Measurements from ENCODE around the gene PCMT1. TPM values are rescaled to one million over a fixed set of nuclear protein-coding genes. Genes with fewer than 3 reads are reported as not detected.
"Not testable (repeated sequence)": the region's sequence is repeated elsewhere in the genome, so short reads cannot be mapped to it uniquely, and the experiment has no call there.

PCMT1 gene
- polyA plus RNA-seq, 10 donors, result 62.6 to 85.9 (median 73.1) TPM

GRCh38 chr6:149852180-149852579 is 102.6 kb downstream of the PCMT1 start:
- no peak for DNase-seq

GRCh38 chr6:149852881-149853280 is 103.3 kb downstream of the PCMT1 start:
- no peak for DNase-seq

GRCh38 chr6:149854017-149854416 is 104.5 kb downstream of the PCMT1 start:
- not testable (repeated sequence) for DNase-seq

- no peak for DNase-seq
Observed at GRCh38 chr6:149854532-149854931, 105.0 kb downstream of the PCMT1 start.

GRCh38 chr6:149855040-149855654 is 105.6 kb downstream of the PCMT1 start:
- peak in 1 of 3 donors; percentile 73 for DNase-seq

GRCh38 chr6:149855741-149856140 is 106.2 kb downstream of the PCMT1 start:
- no peak for DNase-seq

GRCh38 chr6:149856256-149856994 is 106.9 kb downstream of the PCMT1 start:
- no peak for DNase-seq

GRCh38 chr6:149857541-149857940 is 108.0 kb downstream of the PCMT1 start:
- DNase-seq, result no peak

- DNase-seq, result no peak
Observed at GRCh38 chr6:149859368-149859767, 109.8 kb downstream of the PCMT1 start.

GRCh38 chr6:149859938-149860337 is 110.4 kb downstream of the PCMT1 start:
- DNase-seq, result no peak

- DNase-seq, result no peak
Observed at GRCh38 chr6:149860513-149860833, 110.9 kb downstream of the PCMT1 start.

Other genes with a start within 250 kb of the PCMT1 start
- gene PPIL4, start 203.7 kb upstream of the PCMT1 start, polyA plus RNA-seq (ENCODE audit: insufficient read length in 10 of 10), result 10 to 100 TPM; 26.7 to 36.9 (median 33.7) TPM
- gene GINM1, start 183.4 kb upstream of the PCMT1 start, polyA plus RNA-seq (ENCODE audit: insufficient read length in 10 of 10), result 10 to 100 TPM; 40.5 to 56.7 (median 49.7) TPM
- gene KATNA1, start 101.0 kb upstream of the PCMT1 start, polyA plus RNA-seq (ENCODE audit: insufficient read length in 10 of 10), result 10 to 100 TPM; 17.0 to 25.7 (median 21.2) TPM
- 10 to 100 TPM; 14.2 to 24.2 (median 20.4) TPM for gene LATS1, start 31.6 kb upstream of the PCMT1 start, polyA plus RNA-seq (ENCODE audit: insufficient read length in 10 of 10)
- gene NUP43, start 3.2 kb upstream of the PCMT1 start, polyA plus RNA-seq (ENCODE audit: insufficient read length in 10 of 10), result 10 to 100 TPM; 16.5 to 25.5 (median 23.8) TPM
- 10 to 100 TPM; 16.4 to 33.0 (median 23.8) TPM for gene LRP11, start 114.6 kb downstream of the PCMT1 start, polyA plus RNA-seq (ENCODE audit: insufficient read length in 10 of 10)
- 1 to 10 TPM in 2 of 10 donors, under 1 TPM in 8; 0.42 to 1.2 (median 0.83) TPM for gene RAET1E, start 148.4 kb downstream of the PCMT1 start, polyA plus RNA-seq (ENCODE audit: insufficient read length in 10 of 10)
- under 1 TPM in 7 of 10 donors, not detected in 3; 0.19 to 0.56 (median 0.29) TPM for gene RAET1G, start 173.4 kb downstream of the PCMT1 start, polyA plus RNA-seq (ENCODE audit: insufficient read length in 10 of 10)
- under 1 TPM; 0.12 to 0.81 (median 0.44) TPM for gene ULBP2, start 192.3 kb downstream of the PCMT1 start, polyA plus RNA-seq (ENCODE audit: insufficient read length in 10 of 10)
- gene ULBP1, start 214.2 kb downstream of the PCMT1 start, polyA plus RNA-seq (ENCODE audit: insufficient read length in 10 of 10), result under 1 TPM; 0.19 to 0.65 (median 0.52) TPM

Measured in muscle of back (tissue), 11 donors.